IMR-90 (cell line): ENCODE measurements around the gene CERS6. TPM values are rescaled to one million over a fixed set of nuclear protein-coding genes. Genes with fewer than 3 reads are reported as not detected.

Source experiments
- ATAC-seq: fragments of 200-7000 bp; cut with Tn5 transposase; 2 replicates; pipeline ENCODE4 v1.9.1; 2020; ENCODE audit warnings: low read depth, mild to moderate bottlenecking, moderate library complexity
- BruUV-seq: library from RNA; stranded (reverse); fragments of 400-500 nt; replicated peaks from 2 replicates; lab custom pipeline; 2021; lab: Mats Ljungman, UMichigan
- CTCF ChIA-PET: fragments of 300-600 bp; formaldehyde crosslinking; extraction: SDS; loops from one replicate; lab custom pipeline; 2021; ENCODE audit warnings: antibody characterized with exemption; lab: Yijun Ruan, JAX
- POLR2A ChIA-PET: fragments of 300-600 bp; sonication (Branson Sonifier 250); formaldehyde crosslinking; loops from one replicate; lab custom pipeline; 2022; ENCODE audit warnings: antibody characterized with exemption; ENCODE audit not compliant: unreplicated experiment; lab: Charles Lee
- DNase-seq: peaks from one replicate; pipeline ENCODE4 v3.0.0; 2013
- H2AFZ ChIP-seq: replicated peaks from 2 replicates; pipeline ENCODE3; 2013; ENCODE audit warnings: low read length, mild to moderate bottlenecking; ENCODE audit not compliant: poor library complexity
- H2AK5ac ChIP-seq: 2 replicates; pipeline ENCODE4 v1.6.1; 2013; ENCODE audit warnings: low read depth, low read length, inconsistent platforms
- H2AK9ac ChIP-seq: replicated peaks from 2 replicates; pipeline ENCODE3; 2013; ENCODE audit warnings: mild to moderate bottlenecking, low read depth, low read length, moderate library complexity; ENCODE audit not compliant: poor library complexity
- H2BK120ac ChIP-seq: 2 replicates; pipeline ENCODE4 v1.6.1; 2013; ENCODE audit warnings: low read depth, low read length, inconsistent platforms
- H2BK15ac ChIP-seq: 3 replicates; pipeline ENCODE4 v1.6.1; 2013; ENCODE audit warnings: low read depth, low read length, inconsistent platforms
- H2BK20ac ChIP-seq: 2 replicates; pipeline ENCODE4 v1.6.1; 2013; ENCODE audit warnings: low read depth, mild to moderate bottlenecking, inconsistent platforms, low read length, moderate library complexity
- H2BK5ac ChIP-seq: 2 replicates; pipeline ENCODE4 v1.6.1; 2013; ENCODE audit warnings: mild to moderate bottlenecking, low read depth, low read length, inconsistent platforms; ENCODE audit not compliant: poor library complexity, severe bottlenecking
- H3K14ac ChIP-seq: replicated peaks from 2 replicates; pipeline ENCODE4 v1.6.1; 2013; ENCODE audit warnings: low read depth, low read length, inconsistent platforms
- H3K18ac ChIP-seq: 2 replicates; pipeline ENCODE4 v1.6.1; 2013; ENCODE audit warnings: low read depth, low read length, control low read depth
- H3K23ac ChIP-seq: 2 replicates; pipeline ENCODE4 v1.6.1; 2013; ENCODE audit warnings: low read depth, low read length, inconsistent platforms
- H3K27ac ChIP-seq: 2 replicates; pipeline ENCODE4 v1.5.1; 2013; ENCODE audit warnings: mild to moderate bottlenecking, control low read depth, low read length; ENCODE audit not compliant: insufficient read depth
- H3K27me3 ChIP-seq: 2 replicates; pipeline ENCODE4 v1.6.1; 2013; ENCODE audit warnings: low read length; ENCODE audit not compliant: control insufficient read depth, insufficient read depth
- H3K36me3 ChIP-seq: 2 replicates; pipeline ENCODE4 v1.6.1; 2013; ENCODE audit warnings: low read length, mixed read lengths; ENCODE audit not compliant: control insufficient read depth, insufficient read depth
- H3K4ac ChIP-seq: 2 replicates; pipeline ENCODE4 v1.6.1; 2013; ENCODE audit warnings: low read depth, low read length, inconsistent platforms
- H3K4me1 ChIP-seq: 2 replicates; pipeline ENCODE4 v1.6.1; 2013; ENCODE audit warnings: low read length, mixed read lengths; ENCODE audit not compliant: control insufficient read depth, insufficient read depth
- H3K4me2 ChIP-seq: 2 replicates; pipeline ENCODE4 v1.6.1; 2013; ENCODE audit warnings: low read depth, mild to moderate bottlenecking, control low read depth, low read length, moderate library complexity
- H3K4me3 ChIP-seq: 2 replicates; pipeline ENCODE4 v1.5.1; 2013; ENCODE audit warnings: low read depth, mild to moderate bottlenecking, control low read depth, low read length, moderate library complexity; ENCODE audit not compliant: insufficient read depth
- H3K56ac ChIP-seq: 2 replicates; pipeline ENCODE4 v1.6.1; 2013; ENCODE audit warnings: low read length, inconsistent platforms; ENCODE audit not compliant: insufficient read depth; ENCODE audit errors: extremely low read depth
- H3K79me1 ChIP-seq, 2 experiments: 2 replicates each; pipeline ENCODE4 v1.6.1; 2013; ENCODE audit warnings: low read length in 2 of 2, inconsistent platforms in 1 of 2, low read depth in 1 of 2
- H3K9ac ChIP-seq: 2 replicates; pipeline ENCODE4 v1.6.1; 2013; ENCODE audit warnings: low read depth, low read length, control low read depth
- H3K9me1 ChIP-seq: 2 replicates; pipeline ENCODE4 v1.6.1; 2013; ENCODE audit warnings: low read length, inconsistent platforms; ENCODE audit not compliant: insufficient read depth
- H3K9me3 ChIP-seq: 2 replicates; pipeline ENCODE4 v1.6.1; 2013; ENCODE audit warnings: low read length; ENCODE audit not compliant: control insufficient read depth, insufficient read depth
- H4K20me1 ChIP-seq: 2 replicates; pipeline ENCODE4 v1.6.1; 2013; ENCODE audit warnings: low read length, inconsistent platforms; ENCODE audit not compliant: insufficient read depth
- H4K5ac ChIP-seq: 2 replicates; pipeline ENCODE4 v1.6.1; 2013; ENCODE audit warnings: mild to moderate bottlenecking, low read depth, low read length, control low read depth
- H4K8ac ChIP-seq, 2 experiments: 2 replicates each; pipeline ENCODE4 v1.6.1; 2013; ENCODE audit warnings: low read depth in 2 of 2, low read length in 2 of 2, control low read depth in 1 of 2, inconsistent platforms in 1 of 2
- H4K91ac ChIP-seq: 2 replicates; pipeline ENCODE4 v1.6.1; 2013; ENCODE audit warnings: low read depth, low read length, inconsistent platforms; ENCODE audit not compliant: insufficient read depth
- CEBPB ChIP-seq: IDR thresholded peaks from 2 replicates; pipeline ENCODE4 v1.6.1; 2012; ENCODE audit warnings: low read depth, low read length, improper control_type of control experiment
- CHD1 ChIP-seq: IDR thresholded peaks from 2 replicates; pipeline ENCODE4 v1.6.1; 2012; ENCODE audit warnings: low read depth, low read length, improper control_type of control experiment
- FOS ChIP-seq: fragments of 150-350 bp; IDR thresholded peaks from 2 replicates; pipeline ENCODE4 v1.6.1; 2016; ENCODE audit warnings: low read depth, low read length
- MAFK ChIP-seq: IDR thresholded peaks from 2 replicates; pipeline ENCODE4 v1.6.1; 2012; ENCODE audit warnings: low read depth, low read length, improper control_type of control experiment
- MAZ ChIP-seq: IDR thresholded peaks from 2 replicates; pipeline ENCODE4 v1.6.1; 2012; ENCODE audit warnings: low read depth, mild to moderate bottlenecking, low read length, improper control_type of control experiment, moderate library complexity, borderline replicate concordance
- MXI1 ChIP-seq: IDR thresholded peaks from 2 replicates; pipeline ENCODE4 v1.6.1; 2012; ENCODE audit warnings: low read depth, mild to moderate bottlenecking, low read length, moderate library complexity, borderline replicate concordance
- NFE2L2 ChIP-seq: fragments of 150-350 bp; IDR thresholded peaks from 2 replicates; pipeline ENCODE4 v1.6.1; 2016; ENCODE audit warnings: low read depth, mild to moderate bottlenecking, low read length
- RAD21 ChIP-seq: IDR thresholded peaks from 2 replicates; pipeline ENCODE4 v1.6.1; 2012; ENCODE audit warnings: low read length, improper control_type of control experiment
- RFX5 ChIP-seq: IDR thresholded peaks from 2 replicates; pipeline ENCODE4 v1.8.0; 2012; ENCODE audit warnings: low read depth, mild to moderate bottlenecking, low read length, moderate library complexity
- SMC3 ChIP-seq: fragments of 150-350 bp; IDR thresholded peaks from 2 replicates; pipeline ENCODE4 v1.6.1; 2016; ENCODE audit warnings: low read depth, mild to moderate bottlenecking, antibody characterized with exemption, low read length, moderate library complexity
- WGBS, 2 experiments: methylation state at CpG; one replicate each; pipeline versions ENCODE4 v1.1.5 to v1.1.7; 2013; ENCODE audit warnings: missing lambda C conversion rate in 2 of 2; ENCODE audit not compliant: insufficient read length in 1 of 2; ENCODE audit errors: extremely low coverage in 2 of 2; 5-methylcytosine and 5-hydroxymethylcytosine counted together
- dilution Hi-C: fragments of 300-500 bp; cut with HindIII; formaldehyde crosslinking; loops from one replicate; pipeline ENCODE4 v1.14.3; 2018; ENCODE audit warnings: low sequenced_read_pairs; ENCODE audit not compliant: unreplicated experiment
- in situ Hi-C: fragments of 300-500 bp; cut with MboI; formaldehyde crosslinking; loops from 3 replicates; pipeline ENCODE4 v1.14.3; 2019; ENCODE audit warnings: low sequenced_read_pairs, inconsistent platforms, mixed read lengths
- intact Hi-C: fragments of 100-400 bp; cut with micrococcal nuclease; formaldehyde crosslinking; loops from 2 replicates; pipeline ENCODE4 v1.10.0; 2022
- polyA plus RNA-seq, 3 experiments: library from polyadenylated mRNA; depleted of rRNA; stranded (reverse); fragments of >200 nt; gene quantifications; 2 replicates each; pipeline ENCODE4 v1.2.3, GENCODE V29; 2012; ENCODE audit warnings: low replicate concordance in 1 of 3
- total RNA-seq: library from RNA; depleted of rRNA; stranded (reverse); fragments of >200 nt; gene quantifications from 2 replicates; pipeline ENCODE4 v1.2.3, GENCODE V29; 2012
- TF ChIP-seq, protein P1 (sequence below): conservative IDR thresholded peaks from 2 replicates; pipeline ENCODE4 v1.5.1; 2012; ENCODE audit warnings: mild to moderate bottlenecking, low read depth, low read length, improper control_type of control experiment
- TF ChIP-seq, protein P2 (sequence below): fragments of 150-350 bp; IDR thresholded peaks from 2 replicates; pipeline ENCODE4 v1.6.1; 2017; ENCODE audit warnings: mild to moderate bottlenecking, antibody characterized with exemption, low read length, low read depth
- TF ChIP-seq, protein P3 (sequence below): fragments of 150-350 bp; IDR thresholded peaks from 2 replicates; pipeline ENCODE4 v1.6.1; 2016; ENCODE audit warnings: low read depth, mild to moderate bottlenecking, low read length, moderate library complexity, borderline replicate concordance

CERS6 gene
- total and polyA plus RNA-seq, 2 of the 4 experiments (the other 2 are of a cell fraction), result 2.1 to 5.7 TPM

DNA sequence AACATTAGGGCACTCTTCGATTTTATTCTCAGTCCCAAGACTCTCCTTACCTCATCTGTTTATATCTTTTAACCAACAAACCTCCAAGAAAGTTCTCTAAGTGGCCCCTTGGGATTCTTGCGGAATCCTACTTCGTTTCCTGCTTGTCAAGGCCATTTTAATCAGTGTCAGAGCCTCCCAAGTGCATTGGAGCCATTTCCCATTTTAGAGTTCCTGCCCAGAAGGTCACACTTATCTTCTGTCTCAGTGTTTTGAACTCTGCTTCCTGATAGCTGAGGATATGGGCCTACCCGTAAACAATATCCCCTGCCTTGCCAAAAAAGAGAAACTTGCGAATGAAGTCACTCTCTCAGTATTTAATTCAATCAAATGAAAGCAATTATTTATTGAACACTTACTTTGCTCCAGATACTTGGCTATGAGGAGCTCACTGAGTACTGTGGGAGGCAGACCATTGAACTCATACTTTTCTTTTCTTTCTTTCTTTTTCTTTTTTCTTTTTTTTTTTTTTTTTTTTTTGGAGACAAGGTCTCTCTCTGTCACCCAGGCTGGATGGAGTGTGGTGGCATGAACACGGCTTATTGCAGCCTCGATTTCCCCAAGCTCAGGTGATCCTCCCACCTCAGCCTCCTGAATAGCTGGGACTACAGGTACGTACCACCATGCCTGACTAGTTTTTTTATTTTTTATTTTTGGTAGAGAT lies 340.7 kb downstream of the CERS6 start:
- Histone ChIP-seq H3K4me2 (no peak overlapping the region), H3K18ac (no peak overlapping the region), H3K4ac (no peak overlapping the region), H3K9me3 (no peaks in the 10 kb centered on the region), H3K9ac (no peak overlapping the region), H2BK20ac (no peak overlapping the region), H3K14ac (no peak overlapping the region), H2BK120ac (no peak overlapping the region), H4K8ac (no peak overlapping the region), H3K79me1 (no peaks in the 10 kb centered on the region), H2BK15ac (no peak overlapping the region), H2BK5ac (no peak overlapping the region), H3K4me1 (0 out of 2 replicates have a peak, but pooled peaks cover 2% of the 10 kb centered on the region), H3K36me3 (no peaks in the 10 kb centered on the region), H4K91ac (no peak overlapping the region), H3K27ac (no peak overlapping the region), H3K23ac (no peak overlapping the region), H3K27me3 (no peaks in the 10 kb centered on the region; the same call in 1 of the 2 replicates), H4K5ac (no peak overlapping the region), H3K4me3 (no peak overlapping the region), H2AFZ (no peak overlapping the region), H3K56ac (no peak overlapping the region), H2AK9ac (no peak overlapping the region), H2AK5ac (no peak overlapping the region), H4K20me1 (no peaks in the 10 kb centered on the region), H3K9me1 (no peaks in the 10 kb centered on the region)
- in situ Hi-C loops (no loop called here), intact Hi-C loops (no loop called here), dilution Hi-C loops (no loop called here)
- 47% methylated on average over 2 of the region's 8 CpGs; no CpG with 5 or more reads in 1 of the 2 experiments for WGBS, 2 experiments
- TF ChIP-seq, protein P1, sequence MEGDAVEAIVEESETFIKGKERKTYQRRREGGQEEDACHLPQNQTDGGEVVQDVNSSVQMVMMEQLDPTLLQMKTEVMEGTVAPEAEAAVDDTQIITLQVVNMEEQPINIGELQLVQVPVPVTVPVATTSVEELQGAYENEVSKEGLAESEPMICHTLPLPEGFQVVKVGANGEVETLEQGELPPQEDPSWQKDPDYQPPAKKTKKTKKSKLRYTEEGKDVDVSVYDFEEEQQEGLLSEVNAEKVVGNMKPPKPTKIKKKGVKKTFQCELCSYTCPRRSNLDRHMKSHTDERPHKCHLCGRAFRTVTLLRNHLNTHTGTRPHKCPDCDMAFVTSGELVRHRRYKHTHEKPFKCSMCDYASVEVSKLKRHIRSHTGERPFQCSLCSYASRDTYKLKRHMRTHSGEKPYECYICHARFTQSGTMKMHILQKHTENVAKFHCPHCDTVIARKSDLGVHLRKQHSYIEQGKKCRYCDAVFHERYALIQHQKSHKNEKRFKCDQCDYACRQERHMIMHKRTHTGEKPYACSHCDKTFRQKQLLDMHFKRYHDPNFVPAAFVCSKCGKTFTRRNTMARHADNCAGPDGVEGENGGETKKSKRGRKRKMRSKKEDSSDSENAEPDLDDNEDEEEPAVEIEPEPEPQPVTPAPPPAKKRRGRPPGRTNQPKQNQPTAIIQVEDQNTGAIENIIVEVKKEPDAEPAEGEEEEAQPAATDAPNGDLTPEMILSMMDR, result no peak
- TF ChIP-seq SMC3 (no peak), NFE2L2 (no peak), MAFK (no peak), FOS (no peak), MAZ (no peak), CHD1 (no peak), RFX5 (no peak), CEBPB (no peak), MXI1 (no peak), RAD21 (no peak)
- TF ChIP-seq, protein P2, sequence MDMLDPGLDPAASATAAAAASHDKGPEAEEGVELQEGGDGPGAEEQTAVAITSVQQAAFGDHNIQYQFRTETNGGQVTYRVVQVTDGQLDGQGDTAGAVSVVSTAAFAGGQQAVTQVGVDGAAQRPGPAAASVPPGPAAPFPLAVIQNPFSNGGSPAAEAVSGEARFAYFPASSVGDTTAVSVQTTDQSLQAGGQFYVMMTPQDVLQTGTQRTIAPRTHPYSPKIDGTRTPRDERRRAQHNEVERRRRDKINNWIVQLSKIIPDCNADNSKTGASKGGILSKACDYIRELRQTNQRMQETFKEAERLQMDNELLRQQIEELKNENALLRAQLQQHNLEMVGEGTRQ, result no peak
- TF ChIP-seq, protein P3, sequence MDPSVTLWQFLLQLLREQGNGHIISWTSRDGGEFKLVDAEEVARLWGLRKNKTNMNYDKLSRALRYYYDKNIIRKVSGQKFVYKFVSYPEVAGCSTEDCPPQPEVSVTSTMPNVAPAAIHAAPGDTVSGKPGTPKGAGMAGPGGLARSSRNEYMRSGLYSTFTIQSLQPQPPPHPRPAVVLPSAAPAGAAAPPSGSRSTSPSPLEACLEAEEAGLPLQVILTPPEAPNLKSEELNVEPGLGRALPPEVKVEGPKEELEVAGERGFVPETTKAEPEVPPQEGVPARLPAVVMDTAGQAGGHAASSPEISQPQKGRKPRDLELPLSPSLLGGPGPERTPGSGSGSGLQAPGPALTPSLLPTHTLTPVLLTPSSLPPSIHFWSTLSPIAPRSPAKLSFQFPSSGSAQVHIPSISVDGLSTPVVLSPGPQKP, result no peak
- DNase-seq (peak; percentile 15), ATAC-seq (peak; percentile 17; the same call in 1 of the 2 replicates)
- CTCF ChIA-PET, result interaction anchor here (0.7 to 0.8 kb wide), 2 partner anchors 20 to 25 kb away, joined by 8 to 10 read pairs; no protein-coding TSS in a partner anchor
- POLR2A ChIA-PET, result no interaction called here
- no TSS peak for BruUV-seq
